Measurements from ENCODE around the gene HINFP. TPM values are rescaled to one million over a fixed set of nuclear protein-coding genes. Genes with fewer than 3 reads are reported as not detected.

Gene HINFP
- total and polyA plus RNA-seq, 2 of the 8 experiments (the other 6 are each of a cell fraction or from before 2014, with no cell fraction given) = 35.0 to 37.3 TPM

- TF ChIP-seq JUND (IDR thresholded peaks at IDR 0.05; ENCODE audit: low read length) (no peak), SP1 (IDR thresholded peaks at IDR 0.05; ENCODE audit: low read depth, low read length) (no peak)
Observed at GRCh38 chr11:119145551-119145950, 24.2 kb downstream of the HINFP start (continued).

All from H1 (cell line).